Stimulated activated CD4-positive, alpha-beta T cell treated with anti-CD3 and anti-CD28 coated beads, TNF-alpha, amount 100 ng/mL, for 24 hours (primary cell): ENCODE data around the gene NDUFS8.

Experiments used
- DNase-seq, 3 experiments: peaks; one replicate each; pipeline ENCODE4 v3.0.0-alpha.2; 2020; ENCODE audit warnings: low read depth in 3 of 3

NDUFS8 gene

GRCh38 chr11:68015467-68015866 lies 15.0 kb upstream of the NDUFS8 start:
- no peak for DNase-seq

GRCh38 chr11:68016161-68016903 lies 14.1 kb upstream of the NDUFS8 start:
- no peak for DNase-seq

GRCh38 chr11:68016904-68017817 lies 13.3 kb upstream of the NDUFS8 start:
- no peak for DNase-seq

GRCh38 chr11:68017980-68018729 lies 12.3 kb upstream of the NDUFS8 start:
- DNase-seq = no peak

- DNase-seq = no peak
Measured at GRCh38 chr11:68018730-68019190, 11.7 kb upstream of the NDUFS8 start.

GRCh38 chr11:68019486-68019885 lies 11.0 kb upstream of the NDUFS8 start:
- no peak for DNase-seq

- no peak for DNase-seq
Measured at GRCh38 chr11:68020575-68020974, 9.9 kb upstream of the NDUFS8 start.

GRCh38 chr11:68021167-68021787 lies 9.2 kb upstream of the NDUFS8 start:
- DNase-seq = no peak

GRCh38 chr11:68022531-68022930 lies 8.0 kb upstream of the NDUFS8 start:
- no peak for DNase-seq

- DNase-seq = no peak
Measured at GRCh38 chr11:68024508-68024907, 6.0 kb upstream of the NDUFS8 start.

- no peak for DNase-seq
Measured at GRCh38 chr11:68025047-68025446, 5.4 kb upstream of the NDUFS8 start.

- DNase-seq = no peak
Measured at GRCh38 chr11:68026391-68027105, 3.9 kb upstream of the NDUFS8 start.

- DNase-seq = no peak
Measured at GRCh38 chr11:68027667-68028066, 2.8 kb upstream of the NDUFS8 start.

GRCh38 chr11:68028802-68029545 lies 1.5 kb upstream of the NDUFS8 start:
- DNase-seq = no peak

GRCh38 chr11:68031144-68031464 lies 623 bp downstream of the NDUFS8 start:
- no peak for DNase-seq

GRCh38 chr11:68032003-68032402 lies 1.5 kb downstream of the NDUFS8 start:
- no peak for DNase-seq

GRCh38 chr11:68032997-68033707 lies 2.7 kb downstream of the NDUFS8 start:
- DNase-seq = no peak

GRCh38 chr11:68033708-68034045 lies 3.2 kb downstream of the NDUFS8 start:
- no peak for DNase-seq

- DNase-seq = no peak
Measured at GRCh38 chr11:68035266-68035876, 4.9 kb downstream of the NDUFS8 start.
